Skeletal muscle cell (primary cell): Measurements from ENCODE around the gene MOG.

Experiments used
- DNase-seq: peaks from one replicate; pipeline ENCODE4 v3.0.0-alpha.2; 2010; ENCODE audit warnings: low read depth
- H3K4me3 ChIP-seq: 2 replicates; pipeline ENCODE4 v1.5.1; 2011; ENCODE audit warnings: low read depth, mild to moderate bottlenecking, control low read depth, low read length, moderate library complexity

The MOG gene

DNA sequence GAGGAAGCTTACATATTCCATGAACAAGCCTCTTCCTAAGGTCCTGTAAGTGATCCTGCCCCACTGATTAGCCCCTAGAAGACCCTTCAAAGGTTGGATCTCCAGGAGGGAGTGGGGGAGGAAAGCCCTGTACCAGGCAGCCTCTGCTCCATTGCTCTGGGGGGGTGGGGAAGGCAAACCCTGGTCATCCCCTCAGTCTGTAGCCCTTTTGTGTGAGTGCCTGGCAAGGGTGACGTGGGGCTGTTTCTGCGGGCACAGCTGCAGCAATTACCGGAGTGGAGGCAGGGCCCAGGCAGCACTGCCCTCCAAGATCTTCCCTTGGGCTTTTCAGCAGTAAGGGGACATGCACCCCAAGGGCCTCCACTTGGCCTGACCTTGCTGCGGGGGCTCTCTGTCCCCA lies at the start of gene MOG:
MOG (plus strand) TSS at position 295 of the 400 bp plus-strand sequence. CDS start 118 bp downstream, outside the sequence.
- DNase-seq, result no peak
- no peak within 1 kb of the TSS for H3K4me3 ChIP-seq

DNA sequence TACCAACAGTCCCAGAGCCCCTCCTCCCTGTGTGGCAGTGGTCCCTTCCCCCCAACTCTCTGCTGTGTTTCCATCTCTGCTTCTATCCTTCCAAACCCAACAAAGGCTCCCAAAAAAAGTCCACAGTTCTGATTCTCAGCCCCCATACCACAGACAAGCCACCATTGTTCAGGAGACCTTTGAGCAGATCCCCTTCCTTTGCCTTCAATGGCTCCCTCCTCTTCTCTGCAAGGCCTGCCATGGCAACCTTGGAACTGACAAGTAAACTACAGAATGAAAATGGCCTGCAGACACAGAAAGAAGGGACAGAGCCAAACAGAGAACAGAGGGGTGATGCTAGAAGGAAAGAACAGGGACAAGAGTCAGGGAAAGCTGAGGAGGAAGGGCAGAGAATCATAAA lies 48.8 kb upstream of the MOG start:
- no peak overlapping the region for H3K4me3 ChIP-seq
- DNase-seq, result no peak

GRCh38 chr6:29610540-29610939 lies 46.4 kb upstream of the MOG start:
- H3K4me3 ChIP-seq, result no peak overlapping the region
- DNase-seq, result no peak

GRCh38 chr6:29611426-29611825 lies 45.5 kb upstream of the MOG start:
- no peak for DNase-seq
- no peak overlapping the region for H3K4me3 ChIP-seq

GRCh38 chr6:29617782-29618554 lies 38.9 kb upstream of the MOG start:
- no peak overlapping the region for H3K4me3 ChIP-seq
- no peak for DNase-seq

DNA sequence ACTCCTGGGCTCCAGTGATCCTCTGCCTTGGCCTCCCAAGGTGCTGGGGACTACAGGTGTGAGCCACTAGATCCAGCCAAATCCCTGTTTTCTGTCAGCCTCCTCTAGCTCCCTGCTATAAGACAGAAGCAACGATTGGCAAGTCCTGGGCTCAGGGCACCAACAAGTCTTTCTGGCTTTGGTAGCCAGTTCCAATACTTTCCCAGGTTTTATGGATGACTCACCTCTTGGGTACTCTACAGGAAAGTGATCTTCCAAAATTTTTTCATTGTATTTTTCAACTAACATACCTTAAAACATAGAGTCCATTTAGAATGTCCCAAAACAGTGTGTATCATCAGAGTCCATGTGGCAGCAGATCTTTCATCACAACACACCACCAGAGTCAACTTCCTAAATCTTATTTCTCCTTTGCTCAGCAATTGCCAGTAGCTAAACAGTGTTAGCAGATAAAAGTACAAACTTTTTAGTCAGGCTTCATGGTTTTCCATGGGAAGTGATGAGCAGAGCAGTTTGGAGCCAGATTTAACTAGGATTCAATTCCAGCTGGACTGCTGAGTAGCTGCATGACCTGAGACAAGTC lies 37.2 kb upstream of the MOG start:
- no peak overlapping the region for H3K4me3 ChIP-seq
- DNase-seq, result no peak

- H3K4me3 ChIP-seq, result no peak overlapping the region
- DNase-seq, result no peak
Measured at GRCh38 chr6:29620630-29621029, 36.3 kb upstream of the MOG start.

DNA sequence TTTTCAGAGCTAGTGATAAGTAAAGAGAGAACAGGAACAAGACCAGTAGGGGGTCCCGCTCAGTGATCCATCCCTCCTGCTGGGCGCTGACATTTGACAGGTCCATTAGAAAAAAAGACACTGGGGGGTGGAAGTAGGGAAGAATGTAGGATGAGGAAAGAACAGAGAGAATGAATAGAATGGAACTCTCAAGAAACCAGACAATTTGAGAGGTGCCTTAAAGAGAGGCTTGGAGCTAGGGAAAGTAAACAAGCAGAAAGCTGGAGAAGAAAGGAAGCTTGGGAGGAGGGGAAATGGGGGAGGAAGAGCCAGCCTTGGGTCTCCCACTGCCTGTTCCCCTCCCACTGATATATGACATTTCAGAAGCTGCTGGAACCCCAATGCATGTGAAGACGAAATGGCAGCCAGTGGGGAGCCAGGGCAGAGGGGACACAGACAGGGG lies 32.4 kb upstream of the MOG start:
- no peak for DNase-seq
- no peak overlapping the region for H3K4me3 ChIP-seq

DNA sequence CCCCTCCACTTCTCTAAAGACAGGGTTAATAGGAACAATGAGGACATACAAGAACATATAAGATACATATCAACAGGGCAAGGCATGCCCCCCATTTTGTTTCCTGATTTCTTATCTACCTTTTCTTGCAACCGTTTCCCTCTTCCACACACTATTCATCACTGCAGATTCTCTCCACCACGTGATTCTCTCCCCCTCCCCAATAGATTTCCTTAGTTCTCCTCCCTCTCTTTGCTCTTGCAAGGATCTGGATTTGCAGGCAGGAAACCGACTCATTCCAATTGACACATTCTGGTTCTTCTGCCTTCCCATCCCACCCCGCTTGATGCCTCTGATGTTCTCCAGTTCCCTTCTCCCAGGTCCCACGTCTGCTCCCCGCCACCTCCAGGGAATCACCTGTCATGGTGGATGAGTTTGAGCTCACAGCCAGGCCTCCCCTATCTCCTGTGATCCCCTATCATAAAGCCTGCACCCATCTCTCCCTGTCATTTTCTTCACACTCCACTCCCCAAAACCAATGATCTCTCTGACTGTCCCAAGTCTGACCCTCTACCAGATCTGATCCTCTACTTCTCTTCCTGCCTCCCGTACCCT lies 31.5 kb upstream of the MOG start:
- H3K4me3 ChIP-seq, result no peak overlapping the region

DNA sequence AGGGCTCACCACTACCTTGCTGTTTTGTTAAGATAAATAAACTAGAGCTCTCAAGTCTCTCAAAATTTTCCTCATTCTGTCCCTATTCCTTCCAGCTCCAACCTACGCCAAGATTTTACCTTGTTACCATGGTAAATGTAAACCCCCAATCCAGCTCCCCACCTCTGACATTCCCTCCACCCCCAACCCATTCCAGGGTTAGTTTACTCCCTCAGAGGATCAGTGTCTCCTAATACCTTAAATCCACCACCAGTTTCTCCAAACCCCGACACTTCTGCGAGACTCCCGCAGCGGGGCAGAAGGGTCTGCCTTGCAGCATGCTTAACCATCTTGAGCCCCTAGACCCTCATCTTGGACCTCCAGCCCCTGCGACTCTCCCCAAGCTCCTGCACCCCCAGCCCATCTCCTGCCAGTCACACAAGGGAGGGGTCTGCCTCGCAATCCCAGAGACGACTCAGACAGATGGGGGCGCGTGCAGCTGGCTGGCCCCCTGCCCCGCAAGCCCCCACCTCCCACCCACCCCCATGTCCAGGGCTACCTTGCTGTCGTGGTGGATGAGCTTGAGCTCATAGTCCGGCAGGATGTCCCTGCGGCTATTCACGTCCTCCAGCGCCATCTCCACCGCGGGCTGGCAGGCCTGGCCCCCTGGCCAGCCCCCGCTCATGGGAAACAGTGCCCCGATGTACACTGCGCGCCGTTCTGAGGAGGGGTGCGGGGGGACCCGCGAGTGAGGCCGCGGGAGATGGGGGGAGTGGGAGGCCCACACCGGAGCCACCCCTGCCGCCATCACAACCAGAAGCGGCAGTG lies 29.7 kb upstream of the MOG start:
- peak overlapping the region; percentile 70 for H3K4me3 ChIP-seq
- no peak for DNase-seq

More for the DNA sequence above, 31.5 kb upstream of the MOG start:
- DNase-seq, result no peak

DNA sequence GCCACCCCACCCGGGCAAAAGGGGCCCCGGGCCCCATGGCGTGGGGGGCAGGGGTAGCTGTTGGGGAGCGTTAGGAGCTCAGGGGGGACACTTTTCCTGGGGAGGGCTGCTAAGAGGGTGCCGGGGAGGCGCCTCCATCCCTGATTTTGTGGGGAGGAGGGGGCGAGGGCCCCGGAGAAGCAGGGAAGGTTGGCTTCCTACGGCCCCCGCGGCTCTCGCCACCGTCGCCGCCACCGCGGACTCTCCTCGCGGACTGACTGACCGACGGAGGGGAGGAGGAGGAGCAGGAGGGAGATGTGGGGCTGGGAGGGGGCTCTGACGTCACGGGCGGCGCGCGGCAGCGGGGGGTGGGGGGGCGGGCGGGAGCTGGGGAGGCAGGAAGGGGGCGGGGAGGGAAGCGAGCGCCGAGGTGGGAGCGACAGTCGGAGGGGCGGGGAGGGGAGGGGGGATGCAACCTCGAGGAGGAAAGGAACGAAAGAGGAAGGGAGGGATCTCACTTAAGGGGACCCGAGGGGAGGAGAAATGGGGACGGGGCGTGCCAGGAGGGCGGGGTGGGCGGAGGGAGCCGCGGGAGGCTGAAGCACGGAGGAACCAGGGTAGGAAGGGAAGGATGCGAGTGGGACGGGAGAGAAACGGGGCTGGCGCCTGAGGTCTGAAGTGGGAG lies 29.0 kb upstream of the MOG start:
- peak; percentile 81 for DNase-seq

DNA sequence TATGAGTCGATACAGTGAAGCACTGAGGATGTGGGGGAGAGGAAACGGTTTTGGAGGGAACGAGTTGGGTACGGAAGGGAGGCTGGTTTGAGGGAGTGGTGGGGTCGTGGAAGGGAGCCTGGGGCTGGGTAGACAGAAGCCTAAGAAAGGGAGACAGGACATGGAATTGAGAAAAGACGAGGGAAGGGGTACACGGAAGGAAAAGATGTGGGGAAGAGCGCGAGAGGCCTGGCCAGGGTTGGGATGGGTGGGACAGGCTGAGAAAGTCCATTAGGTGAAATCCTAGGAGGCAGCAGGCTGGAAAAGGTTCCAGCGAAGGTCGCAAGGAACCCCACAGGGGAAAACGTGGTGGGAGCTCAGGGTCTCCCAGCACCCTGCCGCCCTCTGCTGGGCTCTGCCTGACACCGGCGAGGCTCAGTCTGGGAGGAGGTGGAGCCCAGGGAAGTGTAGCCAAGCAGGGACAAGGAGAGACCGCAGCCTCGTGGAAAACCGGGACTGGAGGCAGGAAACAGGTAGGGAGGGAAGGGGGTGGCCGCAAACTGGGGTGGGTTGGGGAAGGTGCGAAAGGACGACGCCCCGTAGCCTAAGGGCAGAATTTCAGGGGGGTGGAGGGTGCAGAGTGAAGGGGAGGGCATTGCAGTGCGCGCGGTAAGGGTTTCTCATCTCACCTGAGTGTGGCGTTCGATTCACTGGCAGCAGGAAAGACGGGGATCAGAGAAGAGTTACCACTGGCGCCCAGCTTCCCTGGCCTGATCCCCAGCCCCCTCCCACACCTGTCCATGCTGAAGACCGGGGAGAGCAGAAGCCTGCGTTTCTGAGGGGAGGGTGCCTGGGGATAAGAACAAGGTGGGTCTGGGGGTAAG lies 28.2 kb upstream of the MOG start:
- peak overlapping the region; percentile 70 for H3K4me3 ChIP-seq
- DNase-seq, result peak; percentile 25

More for the DNA sequence above, 29.0 kb upstream of the MOG start:
- peak overlapping the region; percentile 70 for H3K4me3 ChIP-seq

GRCh38 chr6:29629571-29629970 lies 27.3 kb upstream of the MOG start:
- no peak for DNase-seq
- no peak overlapping the region for H3K4me3 ChIP-seq

DNA sequence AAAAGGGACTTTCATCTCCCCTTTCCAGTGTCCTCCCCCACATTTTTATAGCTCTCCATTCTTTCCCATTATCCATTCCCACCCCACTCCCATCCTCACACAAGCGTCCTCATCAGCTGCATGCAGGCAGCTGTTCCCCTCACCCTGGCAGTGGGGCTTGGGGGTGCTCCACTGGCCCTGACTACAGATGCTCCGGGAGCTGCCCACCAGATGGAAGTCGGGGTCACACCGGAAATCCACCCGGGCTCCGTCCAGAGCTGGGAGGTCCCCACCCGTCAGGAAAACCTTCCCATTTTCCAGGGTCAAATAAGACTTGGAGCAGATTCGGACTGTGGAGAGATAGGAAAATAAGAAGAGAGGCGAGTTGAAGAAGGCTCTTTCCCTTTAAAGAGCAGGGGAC lies 26.6 kb upstream of the MOG start:
- no peak overlapping the region for H3K4me3 ChIP-seq
- DNase-seq, result no peak

- H3K4me3 ChIP-seq, result peak overlapping the region; percentile 69
- DNase-seq, result no peak
Measured at GRCh38 chr6:29631209-29631810, 25.6 kb upstream of the MOG start.

GRCh38 chr6:29631860-29632731 lies 24.8 kb upstream of the MOG start:
- DNase-seq, result peak; percentile 16
- H3K4me3 ChIP-seq, result peak overlapping the region; percentile 69
